Gastrocnemius medialis (tissue), 4 donors: ENCODE measurements around the gene CLCN3. TPM values are rescaled to one million over a fixed set of nuclear protein-coding genes. Genes with fewer than 3 reads are reported as not detected.

Experiments
- ATAC-seq, 2 donors: fragments of 150-250 bp; one replicate each; pipeline ENCODE4 v1.9.1; 2016
- DNase-seq, 2 donors: peaks; one replicate each; pipeline ENCODE4 v3.0.0-alpha.2; 2019
- H3K27ac ChIP-seq, 4 donors: fragments of 200-600 bp; sonication (generic); 1 replicate in 1 of 4; 2 replicates in 3 of 4; pipeline ENCODE4 v1.5.1; 2016 to 2018; ENCODE audit warnings: mild to moderate bottlenecking in 2 of 4, moderate library complexity in 1 of 4
- H3K27me3 ChIP-seq, 3 donors: fragments of 200-600 bp; sonication (generic) in 2 of 3; 1 replicate in 1 of 3; 2 replicates in 2 of 3; pipeline versions ENCODE4 v1.5.1 to v1.6.0; 2016 to 2019; ENCODE audit warnings: mild to moderate bottlenecking in 1 of 3, moderate library complexity in 1 of 3
- H3K36me3 ChIP-seq, 2 donors: fragments of 200-600 bp; sonication (generic) in 1 of 2; one replicate each; pipeline ENCODE4 v1.5.1; 2017 to 2018
- H3K4me1 ChIP-seq, 2 donors: fragments of 200-600 bp; sonication (generic) in 1 of 2; one replicate each; pipeline ENCODE4 v1.5.1; 2016 to 2017; ENCODE audit warnings: mild to moderate bottlenecking in 2 of 2
- H3K4me3 ChIP-seq, 4 donors: fragments of 200-600 bp; sonication (generic) in 3 of 4; 1 replicate in 1 of 4; 2 replicates in 3 of 4; pipeline ENCODE4 v1.5.1; 2016 to 2019; ENCODE audit warnings: mild to moderate bottlenecking in 2 of 4
- H3K9me3 ChIP-seq, 3 donors: fragments of 200-600 bp; sonication (generic) in 2 of 3; 1 replicate in 1 of 3; 2 replicates in 2 of 3; pipeline ENCODE4 v1.5.1; 2016 to 2019
- CTCF ChIP-seq, 5 experiments: fragments of 450-650 bp in 3 of 5; fragments of 200-600 bp in 2 of 5; sonication (generic) in 2 of 5; IDR thresholded peaks in 4 of 5; conservative IDR thresholded peaks in 1 of 5; 1 replicate in 4 of 5; 2 replicates in 1 of 5; pipeline ENCODE4 v1.5.1; 2016 to 2019; ENCODE audit warnings: antibody characterized with exemption in 5 of 5, mild to moderate bottlenecking in 3 of 5, moderate library complexity in 3 of 5
- POLR2A ChIP-seq, 2 donors: fragments of 450-650 bp; IDR thresholded peaks; one replicate each; pipeline ENCODE4 v1.6.1; 2017; ENCODE audit warnings: antibody characterized with exemption in 2 of 2, mild to moderate bottlenecking in 2 of 2, moderate library complexity in 2 of 2
- in situ Hi-C, 4 donors: fragments of 200-750 bp; cut with MboI; loops; one replicate each; pipeline versions ENCODE4 v1.15.0 to v1.8.0; 2017; ENCODE audit warnings: low sequenced_read_pairs in 4 of 4
- intact Hi-C: fragments of 100-400 bp; cut with DNase I; formaldehyde crosslinking; loops from one replicate; pipeline ENCODE4 v1.15.1; 2023; ENCODE audit warnings: low total_unique reads
- total RNA-seq, 4 donors: library from RNA; depleted of rRNA; stranded (reverse); fragments of >200 nt; gene quantifications; one replicate each; pipeline versions ENCODE4 v1.1.0 to v1.2.3, GENCODE V29; 2016

CLCN3 gene
- total RNA-seq, 4 donors from 2014 or later, result 18.7 to 24.8 (median 20.5) TPM

DNA sequence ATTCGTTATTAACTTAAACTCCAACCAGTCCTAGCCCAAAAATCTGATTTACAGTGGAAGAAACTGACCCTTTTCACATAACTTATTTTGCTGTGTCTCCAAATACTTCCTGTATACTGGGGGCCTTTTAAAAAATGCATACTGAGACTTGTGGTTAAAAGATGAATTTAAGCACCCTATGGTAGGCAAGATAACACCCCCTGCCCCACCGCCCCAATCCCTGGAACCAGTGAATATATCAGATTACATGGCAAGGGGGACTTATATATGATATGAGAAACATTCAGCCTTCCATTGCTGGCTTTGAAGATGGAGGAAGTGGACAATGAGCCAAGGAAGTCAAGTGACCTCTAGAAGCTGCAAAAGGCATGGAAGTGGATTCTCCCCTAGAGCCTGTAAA, 3.1 kb upstream of the CLCN3 start:
- Histone ChIP-seq H3K9me3 (no peaks in the 10 kb centered on the region), H3K4me3 (no peak overlapping the region), H3K27ac (no peak overlapping the region), H3K27me3 (no peaks in the 10 kb centered on the region), H3K36me3 (no peaks in the 10 kb centered on the region), H3K4me1 (peaks cover 6 to 17% of the 10 kb centered on the region in 2 donors)
- intact Hi-C loops (no loop called here), in situ Hi-C loops (loop anchor here (10.0 to 25.0 kb wide), 3 partner anchors 95 to 427 kb away; partner anchors contain the start of gene MFAP3L (in 3 of the 4))
- ATAC-seq (no peak), DNase-seq (no peak)
- no peak for TF ChIP-seq CTCF (IDR thresholded peaks at IDR 0.05 in 4 of 5, conservative IDR thresholded peaks at IDR 0.05 in 1 of 5)
- TF ChIP-seq POLR2A (IDR thresholded peaks at IDR 0.05), result no peak

DNA sequence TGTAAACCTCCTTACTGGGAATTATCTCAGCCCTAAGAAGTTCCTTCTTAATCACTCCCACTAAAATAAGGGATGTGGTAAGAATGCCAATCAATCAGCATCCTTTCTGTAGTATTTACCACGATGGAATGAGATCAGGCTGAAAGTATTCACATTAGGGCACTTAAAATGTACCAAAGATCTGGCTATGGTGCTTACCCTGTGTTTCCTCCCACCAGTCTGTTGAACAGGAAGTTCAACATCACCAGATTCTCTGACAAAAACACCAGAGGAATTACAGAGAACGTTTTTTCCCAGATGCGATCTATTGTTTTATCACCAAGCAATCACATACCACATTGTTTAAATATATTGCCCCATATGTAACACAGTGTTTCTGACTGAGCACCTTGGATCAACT, 2.1 kb upstream of the CLCN3 start:
- DNase-seq (no peak), ATAC-seq (no peak)
- TF ChIP-seq CTCF (IDR thresholded peaks at IDR 0.05 in 4 of 5, conservative IDR thresholded peaks at IDR 0.05 in 1 of 5) (no peak), POLR2A (IDR thresholded peaks at IDR 0.05) (no peak)
- Histone ChIP-seq H3K4me1 (peaks cover 10 to 23% of the 10 kb centered on the region in 2 donors), H3K36me3 (no peaks in the 10 kb centered on the region), H3K9me3 (no peaks in the 10 kb centered on the region), H3K27ac (no peak overlapping the region), H3K4me3 (no peak overlapping the region), H3K27me3 (no peaks in the 10 kb centered on the region)
- in situ Hi-C loops, result loop anchor here (10.0 to 25.0 kb wide), 3 partner anchors 94 to 427 kb away; partner anchors contain the start of gene MFAP3L (in 3 of the 4)
- intact Hi-C loops, result no loop called here

DNA sequence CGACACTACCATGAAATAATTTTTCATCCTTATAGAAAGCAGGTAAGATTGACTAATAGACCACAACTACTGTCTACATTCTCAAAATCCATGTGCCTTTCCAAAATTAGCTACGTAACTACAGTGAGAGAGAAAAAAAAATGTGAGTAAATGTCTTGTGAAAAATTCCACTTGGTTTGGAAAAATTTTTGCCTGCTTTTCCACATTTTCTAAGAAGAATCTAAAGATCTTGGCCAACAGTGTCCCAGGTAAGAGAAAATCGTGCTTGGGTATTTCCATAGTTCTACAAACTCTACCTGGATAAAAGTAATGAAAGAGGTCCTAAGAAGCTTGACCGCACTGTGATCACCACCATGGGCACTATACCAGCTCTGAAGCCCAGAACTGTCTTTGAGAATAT, 1.4 kb upstream of the CLCN3 start:
- H3K4me1 ChIP-seq, result peaks cover 10 to 22% of the 10 kb centered on the region in 2 donors
- H3K9me3 ChIP-seq, result no peaks in the 10 kb centered on the region
- H3K27me3 ChIP-seq, result no peaks in the 10 kb centered on the region
- ATAC-seq, result no peak
- peak overlapping the region; percentile 73 to 81 (median 80) for H3K4me3 ChIP-seq
- TF ChIP-seq POLR2A (IDR thresholded peaks at IDR 0.05) (no peak), CTCF (IDR thresholded peaks at IDR 0.05 in 4 of 5, conservative IDR thresholded peaks at IDR 0.05 in 1 of 5) (no peak)
- H3K27ac ChIP-seq, result peak overlapping the region; percentile 94 to 99 (median 95)
- no peak for DNase-seq
- in situ Hi-C loops (loop anchor here (10.0 to 25.0 kb wide), 3 partner anchors 93 to 426 kb away; partner anchors contain the start of gene MFAP3L (in 3 of the 4)), intact Hi-C loops (no loop called here)
- H3K36me3 ChIP-seq, result no peaks in the 10 kb centered on the region

DNA sequence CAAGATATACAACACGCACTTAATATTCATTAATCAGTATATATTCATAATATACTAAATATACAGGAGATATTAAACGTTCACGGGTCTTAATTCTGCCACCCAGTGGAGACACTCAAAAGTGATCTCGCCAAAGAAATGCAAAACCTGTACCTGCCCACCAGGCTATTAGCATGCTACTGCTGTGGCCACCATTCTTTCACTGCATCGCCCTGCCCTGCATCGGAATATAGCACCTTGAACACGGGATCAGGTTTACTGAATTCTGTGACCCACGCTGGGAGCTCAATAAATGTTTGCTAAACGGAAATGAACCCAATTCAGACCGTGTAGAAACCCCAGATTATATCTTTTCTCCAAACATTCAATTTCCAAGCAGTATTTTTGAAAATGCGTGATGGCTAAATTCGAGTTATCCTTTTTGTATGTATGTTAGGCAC, 840 bp upstream of the CLCN3 start:
- Histone ChIP-seq H3K27ac (peak overlapping the region; percentile 94 to 99 (median 95)), H3K27me3 (no peaks in the 10 kb centered on the region), H3K4me3 (peak overlapping the region; percentile 73 to 81 (median 80)), H3K9me3 (no peaks in the 10 kb centered on the region), H3K4me1 (peaks cover 10 to 22% of the 10 kb centered on the region in 2 donors), H3K36me3 (no peaks in the 10 kb centered on the region)
- ATAC-seq, result peak; percentile 47 to 57
- intact Hi-C loops, result no loop called here
- in situ Hi-C loops, result loop anchor here (10.0 to 25.0 kb wide), 3 partner anchors 93 to 425 kb away; partner anchors contain the start of gene MFAP3L (in 3 of the 4)
- DNase-seq, result peak in 1 of 2 donors; percentile 40
- TF ChIP-seq CTCF (IDR thresholded peaks at IDR 0.05 in 4 of 5, conservative IDR thresholded peaks at IDR 0.05 in 1 of 5) (peak; percentile 43 to 59 (median 46)), POLR2A (IDR thresholded peaks at IDR 0.05) (no peak)
